ENCODE data around the gene PSAPL1.

- TF ChIP-seq CTCF (conservative IDR thresholded peaks at IDR 0.05) (no peak), EZH2 (IDR thresholded peaks at IDR 0.05; ENCODE audit: low read depth) (no peak)
Measured at GRCh38 chr4:7381221-7381889, 53.4 kb downstream of the PSAPL1 start.

All from PC-9 (cell line).